CD4-positive, alpha-beta T cell treated with Interleukin-6 at 100 ng/mL for 8 hours (primary cell): ENCODE results near the gene GALR3.
"Not testable (repeated sequence)": the region's sequence is repeated elsewhere in the genome, so short reads cannot be mapped to it uniquely, and the experiment has no call there.

Experiments used
- DNase-seq: peaks from one replicate; pipeline ENCODE4 v3.0.0-alpha.2; 2020; ENCODE audit warnings: mixed read lengths, low spot score

GALR3 gene, protein sequence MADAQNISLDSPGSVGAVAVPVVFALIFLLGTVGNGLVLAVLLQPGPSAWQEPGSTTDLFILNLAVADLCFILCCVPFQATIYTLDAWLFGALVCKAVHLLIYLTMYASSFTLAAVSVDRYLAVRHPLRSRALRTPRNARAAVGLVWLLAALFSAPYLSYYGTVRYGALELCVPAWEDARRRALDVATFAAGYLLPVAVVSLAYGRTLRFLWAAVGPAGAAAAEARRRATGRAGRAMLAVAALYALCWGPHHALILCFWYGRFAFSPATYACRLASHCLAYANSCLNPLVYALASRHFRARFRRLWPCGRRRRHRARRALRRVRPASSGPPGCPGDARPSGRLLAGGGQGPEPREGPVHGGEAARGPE

DNA sequence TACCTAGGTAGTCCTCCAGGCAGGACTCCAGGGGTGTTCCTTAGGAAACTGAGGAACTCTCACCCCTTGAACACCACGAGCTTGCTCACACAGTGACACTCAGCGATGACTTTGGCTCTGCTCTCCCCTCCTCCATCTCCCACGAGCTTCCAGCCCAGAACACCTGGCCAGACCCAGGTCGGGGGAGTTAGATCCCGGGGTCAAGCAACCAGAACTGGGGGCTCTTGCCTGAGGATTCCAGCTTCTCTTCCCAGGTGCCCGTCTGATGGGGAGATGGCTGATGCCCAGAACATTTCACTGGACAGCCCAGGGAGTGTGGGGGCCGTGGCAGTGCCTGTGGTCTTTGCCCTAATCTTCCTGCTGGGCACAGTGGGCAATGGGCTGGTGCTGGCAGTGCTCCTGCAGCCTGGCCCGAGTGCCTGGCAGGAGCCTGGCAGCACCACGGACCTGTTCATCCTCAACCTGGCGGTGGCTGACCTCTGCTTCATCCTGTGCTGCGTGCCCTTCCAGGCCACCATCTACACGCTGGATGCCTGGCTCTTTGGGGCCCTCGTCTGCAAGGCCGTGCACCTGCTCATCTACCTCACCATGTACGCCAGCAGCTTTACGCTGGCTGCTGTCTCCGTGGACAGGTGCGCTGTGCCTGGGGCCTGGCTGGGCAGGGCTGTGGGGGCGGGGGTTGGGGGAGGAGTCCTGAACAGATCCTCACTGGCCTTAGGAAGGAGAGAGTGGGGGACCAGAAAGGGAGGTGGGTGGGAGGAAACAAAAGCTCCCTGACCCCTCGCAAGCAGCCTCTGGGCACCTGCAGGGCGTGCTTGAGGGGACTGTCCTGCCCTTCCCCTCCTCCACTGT is at the start of gene GALR3:
TSS of gene GALR3 (plus strand) at position 249 of the 852 bp plus-strand sequence. CDS start at position 274, 25 bp downstream.
- DNase-seq: no peak

DNA sequence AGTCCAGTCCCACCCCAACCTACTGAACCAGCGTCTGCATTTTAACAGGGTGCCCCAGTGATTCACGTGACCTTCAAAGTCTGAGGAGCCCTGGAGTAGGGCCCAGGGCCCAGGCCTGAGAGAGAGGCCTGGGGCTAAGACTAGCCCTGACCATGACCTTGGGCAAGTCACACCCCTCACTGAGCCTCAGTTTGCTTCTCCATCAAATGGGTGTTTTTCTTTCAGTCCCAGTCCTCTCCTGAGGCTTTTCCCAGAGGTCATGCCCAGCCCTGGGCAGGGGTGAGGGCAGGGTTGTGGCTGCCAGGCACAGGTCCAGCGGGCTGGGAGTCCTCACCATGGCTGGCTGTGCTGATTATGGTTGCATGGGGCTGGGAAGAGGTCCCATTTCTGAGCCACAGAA is 48.5 kb upstream of the GALR3 start:
- DNase-seq: no peak

DNA sequence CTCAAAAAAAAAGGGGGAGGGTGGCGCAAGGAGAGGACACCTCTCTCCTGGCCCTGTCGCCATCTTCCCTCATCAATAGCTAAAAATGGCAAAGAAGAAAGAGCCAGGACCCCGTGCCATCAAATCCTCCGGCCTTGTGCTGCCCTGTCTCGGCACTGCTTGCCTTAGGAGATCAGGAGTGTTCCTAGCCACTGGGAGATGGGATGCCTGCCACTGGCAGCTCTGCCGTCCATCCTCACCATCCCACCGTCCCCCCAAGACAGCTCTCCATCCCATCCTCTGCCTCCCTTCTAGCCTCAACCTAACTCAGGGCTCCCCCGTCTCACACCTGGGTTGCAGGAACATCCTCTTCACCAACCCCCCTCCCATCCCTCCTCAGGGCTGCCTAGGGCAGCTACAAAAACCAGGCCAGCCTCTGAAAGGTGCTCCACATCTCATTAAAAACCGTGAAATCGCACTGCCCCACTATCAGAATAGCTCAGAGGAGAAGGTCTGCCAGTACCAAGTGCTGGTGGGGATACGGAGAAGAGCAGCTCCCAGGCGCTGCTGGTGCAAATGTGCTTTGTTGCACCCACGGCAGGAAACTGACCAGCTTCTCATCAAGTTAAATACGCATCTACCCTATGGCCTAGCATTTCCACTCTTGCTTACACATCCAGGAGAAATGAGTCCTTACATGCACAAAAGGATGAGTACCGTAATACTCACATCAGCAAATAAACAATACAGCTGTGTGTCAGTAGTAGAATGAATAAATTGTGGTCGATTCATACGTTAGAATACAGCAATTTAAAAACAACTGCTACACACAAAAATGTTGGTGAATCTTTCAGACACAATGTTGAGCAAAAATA is 47.2 kb upstream of the GALR3 start:
- no peak for DNase-seq

DNA sequence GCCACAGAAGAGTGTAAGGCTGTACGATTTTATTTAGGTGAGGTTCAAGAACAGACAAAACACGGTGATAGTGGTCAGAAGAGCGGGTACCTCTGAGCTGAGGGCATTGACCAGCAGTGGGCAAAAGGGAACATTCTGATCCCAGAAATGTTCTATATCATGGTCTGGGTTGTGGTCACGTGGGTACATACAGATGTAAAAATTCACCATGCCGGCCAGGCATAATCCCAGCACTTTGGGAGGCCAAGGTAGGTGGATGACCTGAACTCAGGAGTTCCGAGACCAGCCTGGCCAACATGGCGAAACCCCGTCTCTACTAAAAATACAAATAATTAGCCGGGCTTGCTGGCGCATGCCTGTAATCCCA is 46.6 kb upstream of the GALR3 start:
- DNase-seq: no peak

DNA sequence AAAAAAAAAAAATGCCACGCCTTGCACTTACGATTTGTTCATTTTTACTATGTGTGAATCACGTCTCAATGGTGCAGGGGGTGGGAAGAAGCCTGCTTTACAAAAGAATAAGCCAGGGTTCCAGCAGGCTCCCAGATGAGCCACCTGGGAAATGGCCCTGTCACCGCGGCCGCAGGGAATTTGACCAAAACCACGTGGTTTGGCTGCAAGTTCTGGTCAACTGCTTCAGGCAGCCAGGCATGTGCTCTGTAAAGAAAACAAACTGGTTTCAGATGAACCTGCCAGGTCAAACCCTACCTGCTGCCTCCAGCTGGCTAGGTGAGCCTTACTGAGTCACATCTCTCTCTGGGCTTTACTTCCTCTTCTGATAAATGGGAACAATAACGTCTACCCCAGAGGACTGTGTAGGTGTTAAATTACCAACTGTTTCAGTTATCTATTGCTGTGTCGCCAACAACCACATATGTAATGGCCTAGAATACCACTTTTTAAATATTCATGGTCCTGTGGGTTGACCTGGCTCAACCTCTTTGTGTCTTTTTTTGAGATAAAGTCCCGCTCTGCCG is 46.0 kb upstream of the GALR3 start:
- DNase-seq: no peak

DNA sequence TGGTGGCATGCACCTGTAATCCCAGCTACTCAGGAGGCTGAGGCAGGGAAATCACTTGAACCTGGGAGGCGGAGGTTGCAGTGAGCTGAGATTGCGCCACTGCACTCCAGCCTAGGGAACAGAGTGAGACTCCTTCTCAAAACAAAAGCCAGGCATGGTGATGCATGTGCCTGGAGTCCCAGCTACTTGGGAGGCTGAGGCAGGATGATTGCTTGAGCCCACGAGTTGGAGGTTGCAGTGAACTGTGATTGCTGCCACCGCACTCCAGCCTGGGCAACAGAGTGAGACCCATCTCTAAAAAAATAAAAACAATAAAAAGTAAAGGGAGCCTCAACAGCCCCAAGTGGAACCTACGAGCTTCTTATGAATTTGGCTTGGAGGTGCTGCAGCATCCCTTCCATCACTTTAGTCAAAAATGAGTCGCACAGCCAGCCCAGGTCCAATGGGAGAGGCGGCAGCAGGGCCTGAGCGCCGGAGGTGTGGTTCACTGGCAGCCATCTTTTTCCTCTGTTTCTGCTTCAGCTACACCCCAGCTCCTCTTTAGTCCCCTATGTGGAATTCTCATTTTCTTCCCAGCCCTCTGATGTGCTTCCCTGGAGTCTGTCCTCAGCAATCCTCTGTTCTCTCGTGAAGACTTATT is 44.7 kb upstream of the GALR3 start:
- no peak for DNase-seq

DNA sequence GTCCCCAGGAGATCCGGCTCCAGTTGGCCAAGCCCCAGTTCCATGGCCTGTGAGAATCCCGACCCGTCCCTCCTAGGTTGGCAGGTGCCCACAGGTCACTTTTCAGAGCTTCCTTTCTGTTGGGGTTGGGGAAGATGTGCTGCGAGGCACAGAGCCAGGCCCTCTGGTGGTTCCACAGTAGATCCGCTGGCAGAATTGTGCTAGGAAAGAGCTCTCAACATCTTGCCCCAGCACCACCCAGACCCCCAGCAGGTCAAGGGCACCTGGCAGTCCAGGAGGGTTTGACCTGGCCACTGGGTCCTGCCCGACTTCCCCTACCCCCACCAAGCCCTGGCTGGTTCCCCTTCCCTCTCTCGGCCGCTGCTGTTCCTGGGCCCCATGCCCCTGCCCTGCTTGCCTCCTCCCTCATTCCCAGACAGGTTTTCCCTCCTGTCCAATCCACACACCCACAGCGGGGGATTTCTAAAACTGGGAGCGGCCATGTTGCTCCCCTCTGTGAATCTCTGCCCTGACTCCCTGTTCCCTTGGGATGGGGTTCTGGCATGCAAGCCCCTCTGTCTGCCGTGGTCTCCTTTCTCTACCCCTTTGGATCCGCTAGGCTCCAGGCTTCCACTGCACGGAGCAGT is 41.6 kb upstream of the GALR3 start:
- no peak for DNase-seq

DNA sequence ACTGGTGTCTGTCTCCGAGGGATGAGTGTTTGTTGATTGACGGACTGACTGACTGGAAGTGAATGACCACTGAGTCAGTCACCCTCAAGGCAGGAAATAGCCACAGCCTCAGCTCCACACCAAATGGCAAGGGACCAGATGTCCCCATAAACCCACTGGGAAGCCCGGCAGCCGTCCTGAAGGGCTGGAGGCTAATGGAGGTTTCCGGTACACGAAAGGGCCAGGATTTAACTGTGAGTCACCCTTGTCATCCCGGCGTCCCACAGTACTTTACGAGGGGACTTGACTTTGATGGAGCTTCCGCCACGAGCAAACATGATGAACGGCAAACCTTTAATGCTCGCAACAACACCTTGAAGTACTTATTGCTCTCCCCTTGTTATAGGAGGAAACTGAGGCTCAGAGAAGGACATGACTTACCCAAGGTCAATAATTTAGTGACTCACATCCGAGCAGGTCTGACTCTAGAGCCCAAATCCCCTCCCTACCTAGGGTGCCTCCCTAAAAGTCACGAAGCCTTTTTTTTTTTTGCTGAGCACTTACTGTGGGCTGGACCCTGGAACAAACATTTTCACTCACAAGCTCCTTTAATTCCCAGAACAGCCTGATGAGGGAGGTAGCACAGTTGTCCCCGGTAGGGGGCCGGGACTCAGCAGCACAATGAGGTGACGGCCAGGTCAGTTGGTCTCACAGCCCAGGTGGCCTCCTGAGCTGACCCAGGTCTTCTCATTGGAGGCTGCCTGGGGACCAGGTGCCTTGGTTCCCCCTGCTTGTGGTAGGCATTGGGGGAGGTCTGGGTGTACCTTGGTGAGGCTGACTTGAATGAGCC is 40.6 kb upstream of the GALR3 start:
- DNase-seq: no peak

DNA sequence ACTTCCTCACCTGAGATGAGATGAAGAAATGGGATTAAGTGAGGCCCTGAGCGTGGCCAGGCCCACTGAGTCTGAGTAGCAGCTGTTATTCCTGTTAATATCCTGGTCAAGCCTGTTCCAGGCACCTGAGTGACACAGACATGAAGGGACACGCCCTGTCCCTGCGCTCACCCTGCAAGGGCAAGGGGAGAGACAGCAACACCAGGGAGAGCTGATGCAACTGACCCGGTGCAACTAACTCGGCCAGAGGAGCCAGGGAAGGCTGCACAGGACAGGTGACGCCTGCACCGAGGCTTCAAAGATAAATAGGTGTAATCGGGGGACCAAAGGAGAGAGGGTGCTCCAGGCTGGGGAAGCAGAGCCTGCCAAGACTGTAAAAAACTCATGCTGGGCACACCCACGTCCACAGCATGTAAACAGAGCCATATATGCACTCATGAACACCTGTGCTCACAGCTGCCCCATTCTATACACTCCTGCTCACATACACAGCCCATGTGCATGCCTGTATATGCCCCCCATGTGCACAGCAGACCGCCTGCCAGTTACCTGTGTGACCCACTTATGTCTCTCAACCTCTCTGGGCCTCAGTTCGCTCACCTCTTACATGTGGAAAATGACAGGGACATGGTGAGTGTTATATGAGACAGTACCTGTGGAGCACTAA is 38.2 kb upstream of the GALR3 start:
- no peak for DNase-seq

DNA sequence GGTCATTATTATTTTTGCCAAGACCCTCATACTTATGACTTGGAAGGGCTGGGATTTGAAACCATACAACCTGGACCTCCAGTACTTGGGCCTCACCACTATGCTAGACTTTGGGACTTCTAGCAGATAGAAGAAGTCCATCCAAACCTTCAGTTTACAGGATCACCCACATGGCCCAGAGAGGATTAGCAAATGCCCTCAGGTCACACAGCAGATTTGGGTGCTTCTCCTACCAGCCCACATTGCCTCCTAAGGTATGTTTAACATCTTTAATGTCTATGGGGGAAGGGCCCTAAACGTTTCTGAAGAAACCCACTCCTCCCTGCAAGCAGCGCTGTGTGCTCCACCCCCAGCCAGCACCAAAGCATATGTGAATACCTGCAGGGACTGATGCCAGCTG is 32.9 kb upstream of the GALR3 start:
- DNase-seq: no peak

DNA sequence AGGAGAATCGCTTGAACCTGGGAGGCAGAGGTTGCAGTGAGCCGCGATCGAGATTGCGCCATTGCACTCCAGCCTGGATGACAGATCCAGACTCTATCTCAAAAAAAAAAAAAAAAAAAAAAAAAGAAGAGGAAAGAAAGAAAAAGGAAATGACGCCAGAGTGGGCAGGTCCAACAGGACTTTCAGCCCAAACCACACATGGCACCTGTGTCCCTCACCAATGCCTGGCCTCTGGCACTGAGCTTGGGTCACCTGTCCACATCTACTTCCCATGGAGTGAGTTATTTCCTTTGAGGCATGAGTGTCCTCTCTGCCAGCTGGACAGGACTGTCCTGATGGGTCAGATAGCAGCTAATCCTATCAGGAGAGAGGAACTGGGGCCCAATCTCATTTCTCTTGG is 30.7 kb upstream of the GALR3 start:
- DNase-seq: no peak

DNA sequence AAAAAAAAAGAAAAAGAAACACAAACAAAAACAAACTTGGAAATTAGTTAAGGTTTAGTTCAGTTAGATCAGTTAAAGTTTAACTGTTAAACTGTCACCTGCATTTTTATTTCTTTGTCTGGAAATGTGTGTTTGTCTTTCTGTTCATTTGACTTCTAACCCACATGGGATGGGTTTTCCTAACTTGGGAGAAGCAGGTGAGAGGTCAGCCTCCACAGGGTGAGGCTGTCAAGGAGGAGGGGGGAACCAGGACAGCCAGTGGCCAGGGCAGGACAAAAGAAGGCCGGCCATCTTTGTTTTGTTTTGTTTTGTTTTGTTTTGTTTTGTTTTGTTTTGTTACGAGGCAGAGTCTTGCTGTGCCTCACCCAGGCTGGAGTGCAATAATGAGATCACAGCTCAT is 28.8 kb upstream of the GALR3 start:
- no peak for DNase-seq

DNA sequence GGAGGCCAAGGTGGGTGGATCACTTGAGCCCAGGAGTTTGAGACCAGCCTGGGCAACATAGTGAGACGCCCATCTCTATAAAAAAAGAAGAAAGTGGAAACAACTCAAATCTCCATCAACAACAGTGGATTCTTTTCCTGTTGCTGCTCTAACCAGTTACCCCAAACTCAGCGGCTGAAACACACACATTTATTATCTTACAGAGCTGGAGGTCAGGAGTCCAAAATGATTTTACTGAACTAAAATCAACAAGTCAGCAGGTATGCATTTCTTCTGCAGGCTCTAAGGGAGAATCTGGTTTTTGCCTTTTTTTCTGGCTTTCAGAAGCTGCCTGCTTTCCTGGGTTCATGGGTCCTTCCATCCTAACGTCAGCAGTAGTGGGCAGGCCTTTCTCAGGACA is 27.1 kb upstream of the GALR3 start:
- no peak for DNase-seq

DNA sequence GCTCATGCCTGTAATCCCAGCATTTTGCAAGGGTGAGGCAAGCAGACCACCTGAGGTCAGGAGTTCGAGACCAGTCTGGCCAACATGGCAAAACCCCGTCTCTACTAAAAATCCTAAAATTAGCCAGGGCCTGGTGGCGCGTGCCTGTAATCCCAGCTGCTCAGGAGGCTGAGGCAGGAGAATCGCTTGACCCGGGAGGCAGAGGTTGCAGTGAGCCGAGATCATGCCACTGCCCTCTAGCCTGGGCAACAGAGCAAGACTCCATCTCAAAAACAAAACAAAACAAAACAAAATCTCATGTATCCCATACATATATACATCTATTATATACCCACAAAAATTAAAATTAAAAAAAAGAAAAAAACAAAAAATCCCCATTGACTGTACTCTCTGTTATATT is 25.9 kb upstream of the GALR3 start:
- not testable (repeated sequence) for DNase-seq

DNA sequence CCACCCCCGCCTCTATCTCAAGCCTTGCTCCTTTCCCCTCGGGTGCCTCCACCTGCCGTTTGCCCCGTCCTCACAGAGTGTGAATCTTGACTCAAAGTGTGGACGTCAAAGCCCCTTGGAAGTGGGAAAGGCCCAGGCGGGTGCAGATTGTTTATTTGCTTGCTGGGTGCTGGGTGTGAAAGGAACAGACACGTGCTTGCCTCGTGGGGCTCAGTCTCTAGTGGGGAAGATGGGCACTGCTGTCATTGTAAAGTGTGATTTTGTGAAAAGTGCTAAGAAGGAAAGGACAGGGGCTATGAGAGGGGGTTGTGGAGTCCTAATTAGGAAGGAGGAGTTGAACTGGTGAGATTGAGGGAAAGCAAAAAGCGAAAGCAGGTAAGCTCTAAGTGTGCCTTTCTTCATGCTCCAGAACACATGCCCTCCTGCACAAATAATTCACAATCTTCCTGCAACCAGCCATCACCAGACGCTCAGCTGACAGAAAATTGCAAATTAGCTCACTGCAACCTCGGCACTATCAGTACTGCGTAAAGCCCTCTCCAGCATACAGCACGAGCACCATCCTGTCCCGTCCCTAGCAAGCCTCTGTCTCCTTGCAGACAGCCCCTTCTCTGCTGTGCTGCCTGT is 25.2 kb upstream of the GALR3 start:
- no peak for DNase-seq

DNA sequence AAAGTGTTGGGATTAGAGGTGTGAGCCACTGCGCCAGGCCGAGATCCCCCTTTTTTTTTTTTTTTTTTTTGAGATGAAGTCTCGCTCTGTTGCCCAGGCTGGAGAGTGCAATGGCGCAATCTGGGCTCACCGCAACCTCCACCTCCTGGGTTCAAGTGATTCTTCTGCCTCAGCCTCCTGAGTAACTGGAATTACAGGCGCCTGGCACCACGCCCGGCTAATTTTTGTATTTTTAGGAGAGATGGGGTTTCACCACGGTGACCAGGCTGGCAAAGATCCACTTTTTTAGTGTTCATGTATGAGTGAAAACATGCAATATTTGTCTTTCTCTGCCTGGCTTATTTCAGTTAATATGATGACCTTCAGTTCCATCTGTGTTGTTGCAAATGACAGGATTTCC is 23.2 kb upstream of the GALR3 start:
- not testable (repeated sequence) for DNase-seq

DNA sequence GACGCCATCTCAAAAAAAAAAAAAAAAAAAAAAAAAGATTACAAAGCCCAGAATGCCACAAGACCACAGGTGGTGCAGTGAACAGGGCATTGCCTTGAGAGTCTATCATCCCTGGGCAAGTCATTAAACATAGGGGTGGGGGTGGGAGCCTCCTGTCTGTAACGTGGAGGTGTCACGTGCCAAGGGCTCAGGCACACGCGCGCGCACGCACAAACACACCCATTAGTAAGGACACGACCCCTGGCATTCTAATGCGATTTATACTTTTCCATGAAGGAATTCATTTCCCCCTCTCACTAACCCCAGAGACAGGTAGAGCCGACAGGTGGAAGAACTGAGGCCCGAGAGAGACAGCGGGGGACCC is 21.3 kb upstream of the GALR3 start:
- DNase-seq: no peak

DNA sequence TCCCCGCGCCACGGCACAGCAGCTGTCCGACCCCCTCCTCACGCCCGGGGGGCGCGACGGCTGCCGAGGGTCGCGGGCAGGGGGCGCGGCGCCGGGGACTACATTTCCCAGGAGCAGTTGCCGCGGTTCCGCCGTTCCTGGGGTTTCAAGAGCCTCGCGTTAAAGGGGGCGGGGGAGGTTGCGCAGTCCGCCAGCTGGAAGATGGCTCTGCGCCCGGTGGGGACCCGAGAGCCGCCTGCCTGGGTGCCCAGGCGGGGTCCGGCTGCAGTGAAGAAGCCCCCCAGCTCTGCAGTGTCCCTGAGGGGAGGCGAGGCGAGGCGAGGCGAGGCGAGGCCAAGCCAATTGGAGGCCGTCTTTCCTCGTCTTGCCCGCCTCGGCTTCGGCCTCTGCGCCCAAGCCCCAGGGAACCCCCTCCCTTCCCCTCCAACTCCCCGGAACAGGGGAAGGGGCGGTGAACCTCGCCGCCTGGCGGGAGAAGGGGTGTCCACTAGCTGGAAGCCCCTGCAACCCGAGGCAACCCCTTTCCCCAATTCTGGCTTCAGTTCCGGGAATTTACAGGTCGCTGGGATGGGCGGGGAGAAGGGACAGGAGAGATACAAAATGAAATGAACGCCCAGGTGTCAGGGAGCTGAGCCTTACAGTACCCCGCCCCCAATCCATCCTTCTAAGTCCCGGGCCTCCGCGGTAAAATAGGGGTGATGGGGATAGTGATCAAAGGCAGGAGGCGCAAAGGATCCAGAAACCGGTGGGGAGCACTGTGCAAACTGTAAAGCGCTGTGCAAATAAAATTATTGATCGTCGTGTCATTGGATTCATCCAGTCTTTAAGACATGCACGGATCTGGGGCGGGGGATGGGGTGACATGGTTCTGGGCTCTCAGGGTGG is 20.6 kb upstream of the GALR3 start:
- DNase-seq: no peak
